ENCODE measurements around the gene GARRE1.
"Not testable (repeated sequence)": the region's sequence is repeated elsewhere in the genome, so short reads cannot be mapped to it uniquely, and the experiment has no call there.

Gene GARRE1

GRCh38 chr19:34254046-34254697 lies at the start of gene GARRE1:
Gene GARRE1 (plus strand): TSS chr19:34254554. CDS start chr19:34300474, 45,920 bp downstream.
- POLR2A ChIA-PET = no interaction called here
- DNase-seq (ENCODE audit: extremely low spot score) = peak; percentile 91
- CTCF ChIA-PET = interaction anchor here (1.1 kb wide), 1 partner anchor 32 kb away, joined by 3 read pairs; no protein-coding TSS in a partner anchor
- TF ChIP-seq CTCF (IDR thresholded peaks at IDR 0.05; ENCODE audit: control extremely low read depth, extremely low read depth, low read depth, missing control alignments) = peak; percentile 1

- DNase-seq (ENCODE audit: extremely low spot score); POLR2A ChIA-PET; CTCF ChIA-PET: not testable (repeated sequence)
These were observed 49.0 kb upstream of the GARRE1 start for GRCh38 chr19:34205324-34205723.

DNA sequence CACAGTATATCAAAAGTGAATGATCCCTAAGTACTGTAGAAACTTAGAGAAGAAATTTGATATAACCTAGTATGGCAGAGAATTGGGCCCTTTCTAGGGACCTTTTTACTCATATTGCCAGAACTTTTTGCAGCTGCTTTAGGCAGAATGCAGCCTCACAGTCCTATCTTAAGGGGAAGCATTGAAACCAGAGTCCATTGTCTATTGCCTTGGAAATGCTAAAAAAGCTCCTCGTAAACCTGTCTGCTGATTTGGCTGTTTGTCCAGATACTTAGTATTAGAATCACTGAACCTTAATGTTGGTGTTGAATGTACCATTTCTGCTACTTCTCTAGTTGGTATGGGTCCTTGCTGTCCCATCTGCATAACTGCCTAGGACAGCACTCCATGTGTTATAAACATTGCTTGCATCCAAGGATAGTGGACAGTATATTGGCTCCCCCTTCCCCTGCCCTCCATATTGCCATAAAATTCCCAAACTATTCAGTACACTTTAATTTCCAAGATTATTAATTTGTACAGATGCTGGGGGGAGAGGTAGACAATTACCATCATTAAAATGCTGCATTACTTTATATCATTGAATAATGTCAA lies 46.0 kb upstream of the GARRE1 start:
- DNase-seq (ENCODE audit: extremely low spot score) = no peak
- POLR2A ChIA-PET = no interaction called here
- CTCF ChIA-PET = interaction anchor here (0.7 to 2.4 kb wide), 5 partner anchors 9 to 31 kb away, joined by 3 to 12 read pairs (median 5); no protein-coding TSS in a partner anchor
- no peak for TF ChIP-seq CTCF (IDR thresholded peaks at IDR 0.05; ENCODE audit: control extremely low read depth, extremely low read depth, low read depth, missing control alignments)

GRCh38 chr19:34209726-34210125 lies 44.6 kb upstream of the GARRE1 start:
- DNase-seq (ENCODE audit: extremely low spot score) = no peak
- POLR2A ChIA-PET = interaction anchor here (0.5 to 0.8 kb wide), 4 partner anchors 15 to 1629 kb away, joined by 3 to 5 read pairs (median 4); partner anchors contain the start of gene PDCD5
- no peak for TF ChIP-seq CTCF (IDR thresholded peaks at IDR 0.05; ENCODE audit: control extremely low read depth, extremely low read depth, low read depth, missing control alignments)
- CTCF ChIA-PET = interaction anchor here (0.8 to 2.9 kb wide), 8 partner anchors 10 to 128 kb away, joined by 3 to 12 read pairs (median 6); no protein-coding TSS in a partner anchor

GRCh38 chr19:34213283-34213682 lies 41.1 kb upstream of the GARRE1 start:
- POLR2A ChIA-PET = no interaction called here
- CTCF ChIA-PET = interaction anchor here (1.5 to 1.6 kb wide), 2 partner anchors 9 to 156 kb away, joined by 3 to 4 read pairs; no protein-coding TSS in a partner anchor

GRCh38 chr19:34214040-34214439 lies 40.3 kb upstream of the GARRE1 start:
- no peak for DNase-seq (ENCODE audit: extremely low spot score)
- POLR2A ChIA-PET = no interaction called here
- CTCF ChIA-PET = interaction anchor here (1.5 to 1.6 kb wide), 2 partner anchors 10 to 155 kb away, joined by 3 to 4 read pairs; no protein-coding TSS in a partner anchor
- no peak for TF ChIP-seq CTCF (IDR thresholded peaks at IDR 0.05; ENCODE audit: control extremely low read depth, extremely low read depth, low read depth, missing control alignments)

More at GRCh38 chr19:34213283-34213682, 41.1 kb upstream of the GARRE1 start:
- no peak for TF ChIP-seq CTCF (IDR thresholded peaks at IDR 0.05; ENCODE audit: control extremely low read depth, extremely low read depth, low read depth, missing control alignments)
- no peak for DNase-seq (ENCODE audit: extremely low spot score)
